ENCODE measurements around the gene C20orf144.

- no peak for TF ChIP-seq CTCF (IDR thresholded peaks at IDR 0.05)
- TF ChIP-seq POLR2A (IDR thresholded peaks at IDR 0.05) = no peak
These were observed 35.9 kb upstream of the C20orf144 start for GRCh38 chr20:33626190-33626589.
